Parathyroid adenoma (tissue), 2 donors: ENCODE results near the gene CTXN3.

ENCODE experiments used
- H2AFZ ChIP-seq: fragments of 300-600 bp; sonication (generic); one replicate; pipeline ENCODE4 v1.7.0; 2017; ENCODE audit warnings: antibody characterized with exemption, mild to moderate bottlenecking
- H3K27ac ChIP-seq: fragments of 300-600 bp; sonication (generic); one replicate; pipeline ENCODE4 v1.7.0; 2017
- H3K27me3 ChIP-seq: fragments of 300-600 bp; sonication (generic); one replicate; pipeline ENCODE4 v1.7.0; 2017; ENCODE audit warnings: low read length; ENCODE audit not compliant: control insufficient read depth, insufficient read depth
- H3K36me3 ChIP-seq: fragments of 300-600 bp; sonication (generic); one replicate; pipeline ENCODE4 v1.7.0; 2017; ENCODE audit warnings: low read length; ENCODE audit not compliant: control insufficient read depth, insufficient read depth
- H3K4me1 ChIP-seq: fragments of 300-600 bp; sonication (generic); one replicate; pipeline ENCODE4 v1.7.0; 2017; ENCODE audit warnings: control low read depth
- H3K4me2 ChIP-seq: fragments of 300-600 bp; sonication (generic); one replicate; pipeline ENCODE4 v1.7.0; 2017; ENCODE audit warnings: low read length
- H3K4me3 ChIP-seq: fragments of 300-600 bp; sonication (generic); one replicate; pipeline ENCODE4 v1.7.0; 2017; ENCODE audit warnings: low read depth, low read length
- H3K79me2 ChIP-seq: fragments of 300-600 bp; sonication (generic); one replicate; pipeline ENCODE4 v1.7.0; 2017; ENCODE audit warnings: control low read depth
- H3K9ac ChIP-seq: fragments of 300-600 bp; sonication (generic); one replicate; pipeline ENCODE4 v1.7.0; 2017; ENCODE audit warnings: mild to moderate bottlenecking
- H3K9me3 ChIP-seq: fragments of 300-600 bp; sonication (generic); one replicate; pipeline ENCODE4 v1.7.0; 2017; ENCODE audit warnings: low read length; ENCODE audit not compliant: control insufficient read depth
- TF ChIP-seq, protein P1 (sequence below): fragments of 300-600 bp; sonication (generic); IDR thresholded peaks from one replicate; pipeline ENCODE4 v1.7.0; 2017; ENCODE audit warnings: antibody characterized with exemption, mild to moderate bottlenecking
- donor health status: primary hyperparathyroidism.

The CTXN3 gene

DNA sequence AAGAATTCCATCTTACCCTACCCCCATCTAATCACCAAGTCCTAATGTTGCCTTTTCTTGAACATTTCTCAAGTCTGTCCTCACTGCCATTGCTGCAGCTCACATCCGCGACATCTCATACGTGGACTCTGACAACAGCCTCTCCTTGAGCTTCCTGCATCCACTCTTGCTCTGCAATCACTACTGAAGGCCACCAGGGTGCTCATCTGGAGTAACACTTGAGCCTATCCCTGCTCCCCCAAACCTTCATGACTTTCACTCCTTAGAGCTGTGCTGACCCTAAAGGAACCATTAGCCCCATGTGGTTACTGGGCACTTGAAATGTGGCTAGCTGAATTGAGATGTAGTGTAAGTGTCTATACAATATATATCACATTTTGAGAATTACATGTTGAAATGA is 46.4 kb upstream of the CTXN3 start:
- no peaks in the 10 kb centered on the region for H3K79me2 ChIP-seq
- TF ChIP-seq, protein P1, sequence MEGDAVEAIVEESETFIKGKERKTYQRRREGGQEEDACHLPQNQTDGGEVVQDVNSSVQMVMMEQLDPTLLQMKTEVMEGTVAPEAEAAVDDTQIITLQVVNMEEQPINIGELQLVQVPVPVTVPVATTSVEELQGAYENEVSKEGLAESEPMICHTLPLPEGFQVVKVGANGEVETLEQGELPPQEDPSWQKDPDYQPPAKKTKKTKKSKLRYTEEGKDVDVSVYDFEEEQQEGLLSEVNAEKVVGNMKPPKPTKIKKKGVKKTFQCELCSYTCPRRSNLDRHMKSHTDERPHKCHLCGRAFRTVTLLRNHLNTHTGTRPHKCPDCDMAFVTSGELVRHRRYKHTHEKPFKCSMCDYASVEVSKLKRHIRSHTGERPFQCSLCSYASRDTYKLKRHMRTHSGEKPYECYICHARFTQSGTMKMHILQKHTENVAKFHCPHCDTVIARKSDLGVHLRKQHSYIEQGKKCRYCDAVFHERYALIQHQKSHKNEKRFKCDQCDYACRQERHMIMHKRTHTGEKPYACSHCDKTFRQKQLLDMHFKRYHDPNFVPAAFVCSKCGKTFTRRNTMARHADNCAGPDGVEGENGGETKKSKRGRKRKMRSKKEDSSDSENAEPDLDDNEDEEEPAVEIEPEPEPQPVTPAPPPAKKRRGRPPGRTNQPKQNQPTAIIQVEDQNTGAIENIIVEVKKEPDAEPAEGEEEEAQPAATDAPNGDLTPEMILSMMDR: no peak
- H3K4me3 ChIP-seq: no peak overlapping the region
- peaks cover 3% of the 10 kb centered on the region for H3K4me1 ChIP-seq
- no peak overlapping the region for H3K27ac ChIP-seq
- no peak overlapping the region for H3K4me2 ChIP-seq
- H3K9me3 ChIP-seq: no peaks in the 10 kb centered on the region
- H3K36me3 ChIP-seq: no peaks in the 10 kb centered on the region
- no peak overlapping the region for H2AFZ ChIP-seq
- no peak overlapping the region for H3K9ac ChIP-seq
- H3K27me3 ChIP-seq: no peaks in the 10 kb centered on the region

DNA sequence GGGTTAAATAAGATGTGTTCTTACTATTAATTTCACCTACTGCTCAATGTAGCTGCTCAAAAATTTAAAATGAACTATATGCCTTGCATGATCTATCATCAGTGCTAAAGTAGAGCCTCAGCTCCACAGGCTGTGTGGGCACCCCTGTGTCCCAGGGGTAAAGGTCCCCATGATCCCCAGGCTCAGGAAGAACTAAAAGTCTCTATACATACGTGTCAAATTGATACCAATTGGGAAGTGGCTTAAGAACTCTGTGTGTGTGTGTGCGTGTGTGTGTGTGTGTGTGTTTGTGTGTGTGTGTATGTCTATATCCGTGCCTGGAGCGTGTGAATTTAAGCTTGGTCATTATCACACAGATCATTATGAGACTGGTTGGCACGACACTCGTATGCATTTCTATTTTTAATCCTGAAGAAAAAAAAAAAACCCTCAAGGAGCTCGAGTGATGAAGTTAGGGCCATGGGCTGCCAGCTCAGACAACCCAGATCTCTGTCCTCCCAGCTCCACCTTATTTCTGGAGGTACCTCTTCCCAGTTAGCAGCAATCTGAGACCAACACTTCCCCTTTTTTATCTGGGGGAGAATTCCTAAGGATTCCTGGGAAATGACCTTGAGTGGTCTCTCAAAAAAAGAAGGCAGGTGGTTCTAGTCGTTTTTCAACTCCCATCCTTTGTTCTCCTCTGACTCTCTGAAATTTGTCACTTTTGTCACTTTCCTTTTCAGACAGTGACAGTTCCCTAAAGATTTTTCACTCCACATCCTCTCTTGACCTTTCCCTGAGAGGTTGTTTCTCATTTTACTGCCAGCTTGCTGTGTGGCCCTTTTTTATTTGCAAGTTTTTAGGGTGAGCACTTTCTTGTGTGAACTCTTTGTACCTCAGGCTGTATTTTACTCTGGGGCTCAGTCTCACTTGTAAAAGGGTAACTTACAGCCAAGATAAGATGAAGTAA is 45.7 kb upstream of the CTXN3 start:
- Histone ChIP-seq H3K27me3 (no peaks in the 10 kb centered on the region), H3K9me3 (no peaks in the 10 kb centered on the region), H3K79me2 (no peaks in the 10 kb centered on the region), H3K27ac (no peak overlapping the region), H2AFZ (peak overlapping the region; percentile 58), H3K4me2 (no peak overlapping the region), H3K4me3 (no peak overlapping the region), H3K9ac (no peak overlapping the region), H3K36me3 (no peaks in the 10 kb centered on the region), H3K4me1 (peaks cover 3% of the 10 kb centered on the region)
- TF ChIP-seq, protein P1: no peak

DNA sequence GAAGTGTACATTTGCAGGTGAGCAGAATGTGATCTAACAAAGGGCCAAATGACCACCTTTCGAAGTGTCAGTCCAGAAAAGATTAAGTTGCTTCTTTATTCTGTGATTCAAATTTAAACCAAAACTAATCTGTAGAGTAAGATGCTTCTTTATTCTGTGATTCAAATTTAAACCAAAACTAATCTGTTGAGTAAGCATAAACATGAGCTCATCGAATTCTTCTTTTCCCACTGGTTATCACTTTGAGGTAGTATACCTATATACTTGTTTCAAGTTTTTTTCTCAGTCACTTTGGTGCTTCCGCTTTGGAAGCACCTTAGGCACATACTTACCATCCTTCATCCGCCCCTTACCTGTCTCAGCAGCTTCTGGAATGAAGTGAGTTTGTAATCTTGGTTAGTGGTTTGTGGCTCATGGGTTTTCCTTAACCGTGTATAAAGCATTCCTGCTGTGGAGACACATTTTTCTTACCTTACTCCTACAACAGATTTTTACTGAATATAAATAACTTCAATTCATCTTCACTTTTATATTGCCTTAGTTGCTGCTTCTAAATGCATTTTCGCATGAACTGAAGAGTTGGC is 40.7 kb upstream of the CTXN3 start:
- Histone ChIP-seq H3K27me3 (no peaks in the 10 kb centered on the region), H3K9me3 (no peaks in the 10 kb centered on the region), H3K4me1 (peaks cover 3% of the 10 kb centered on the region), H2AFZ (no peak overlapping the region), H3K9ac (no peak overlapping the region), H3K4me3 (no peak overlapping the region), H3K4me2 (no peak overlapping the region), H3K36me3 (no peaks in the 10 kb centered on the region), H3K79me2 (no peaks in the 10 kb centered on the region), H3K27ac (no peak overlapping the region)
- TF ChIP-seq, protein P1: no peak

DNA sequence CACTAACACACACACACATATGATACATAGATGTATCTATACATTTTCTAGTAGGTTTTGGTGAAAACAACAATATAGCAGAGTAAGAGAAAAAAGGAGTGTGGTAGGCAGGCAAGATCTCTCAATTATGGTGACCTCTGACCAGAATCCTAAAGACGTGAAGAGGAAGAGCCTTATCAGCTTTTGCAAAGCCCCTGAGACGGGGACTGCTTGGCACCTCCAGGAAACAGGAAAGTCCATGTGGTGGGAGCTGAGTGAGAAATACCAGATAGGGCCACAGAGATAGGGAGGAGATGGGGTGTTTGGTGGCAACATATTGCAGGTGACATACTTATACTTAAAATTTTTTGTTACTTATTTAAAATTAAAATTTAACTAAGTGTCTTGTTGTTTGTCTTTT is 39.9 kb upstream of the CTXN3 start:
- TF ChIP-seq, protein P1: no peak
- no peaks in the 10 kb centered on the region for H3K36me3 ChIP-seq
- H3K27me3 ChIP-seq: no peaks in the 10 kb centered on the region
- no peak overlapping the region for H3K9ac ChIP-seq
- H2AFZ ChIP-seq: no peak overlapping the region
- H3K4me1 ChIP-seq: no peaks in the 10 kb centered on the region
- no peak overlapping the region for H3K27ac ChIP-seq
- H3K9me3 ChIP-seq: no peaks in the 10 kb centered on the region
- no peak overlapping the region for H3K4me3 ChIP-seq
- H3K4me2 ChIP-seq: no peak overlapping the region
- no peaks in the 10 kb centered on the region for H3K79me2 ChIP-seq
